Measurements from ENCODE around the gene ATP8A2.

The ATP8A2 gene

DNA sequence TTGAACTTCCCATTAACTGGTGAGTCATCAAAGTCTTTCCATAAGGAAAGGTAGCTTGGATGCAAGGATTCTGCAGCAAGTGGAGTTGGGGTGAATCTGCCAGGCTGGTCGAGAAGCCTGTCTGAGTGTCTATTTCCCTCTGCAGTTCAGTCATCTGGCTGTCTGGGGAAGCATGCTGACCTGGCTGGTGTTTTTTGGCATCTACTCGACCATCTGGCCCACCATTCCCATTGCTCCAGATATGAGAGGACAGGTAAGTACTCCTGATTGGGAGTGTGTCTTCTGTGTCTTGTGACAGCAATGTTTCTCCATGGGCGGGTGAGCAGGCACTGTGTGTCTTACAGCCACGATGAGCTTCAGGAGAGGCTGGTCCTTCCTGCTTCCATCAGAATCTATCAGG is 490.4 kb downstream of the ATP8A2 start:
- Histone ChIP-seq H3K36me3 (ENCODE audit: control insufficient read depth in 2 of 2, insufficient read depth in 2 of 2, low read length in 2 of 2) (no peaks in the 10 kb centered on the region), H3K27me3 (ENCODE audit: control insufficient read depth in 1 of 2, insufficient read depth in 2 of 2, low read length in 2 of 2) (peaks cover 0 to 5% of the 10 kb centered on the region in 2 donors), H3K4me1 (ENCODE audit: control insufficient read depth, insufficient read depth, low read length) (no peaks in the 10 kb centered on the region), H3K27ac (ENCODE audit: low read length) (no peak overlapping the region), H3K9me3 (ENCODE audit: control insufficient read depth in 2 of 2, low read length in 2 of 2) (no peaks in the 10 kb centered on the region), H3K9ac (ENCODE audit: low read length in 2 of 2) (no peak overlapping the region), H3K4me3 (ENCODE audit: low read length in 2 of 2) (no peak overlapping the region)

DNA sequence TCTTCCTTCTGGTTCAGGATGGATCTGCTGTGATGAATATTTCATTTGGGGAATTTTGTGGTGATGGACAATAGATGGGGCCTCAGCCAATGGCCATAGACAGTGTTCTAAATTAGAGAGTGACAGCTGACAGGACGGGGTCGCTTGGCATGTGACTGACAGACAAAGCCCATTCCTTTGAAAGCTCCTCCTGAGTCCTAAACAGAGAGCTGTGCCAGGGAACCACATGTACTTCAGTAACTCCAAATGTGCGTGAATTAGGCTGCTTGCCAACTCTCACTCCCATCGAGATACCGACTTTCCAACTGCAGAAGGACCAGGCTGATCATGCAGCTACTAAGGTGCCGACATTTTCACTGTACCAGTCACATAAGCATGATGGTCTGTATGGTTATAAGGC is 492.3 kb downstream of the ATP8A2 start:
- H3K4me1 ChIP-seq (ENCODE audit: control insufficient read depth, insufficient read depth, low read length): no peaks in the 10 kb centered on the region
- H3K27ac ChIP-seq (ENCODE audit: low read length): no peak overlapping the region
- H3K9me3 ChIP-seq (ENCODE audit: control insufficient read depth in 2 of 2, low read length in 2 of 2): no peaks in the 10 kb centered on the region
- H3K9ac ChIP-seq (ENCODE audit: low read length in 2 of 2): no peak overlapping the region
- peaks cover 0 to 5% of the 10 kb centered on the region in 2 donors for H3K27me3 ChIP-seq (ENCODE audit: control insufficient read depth in 1 of 2, insufficient read depth in 2 of 2, low read length in 2 of 2)
- H3K36me3 ChIP-seq (ENCODE audit: control insufficient read depth in 2 of 2, insufficient read depth in 2 of 2, low read length in 2 of 2): no peaks in the 10 kb centered on the region
- H3K4me3 ChIP-seq (ENCODE audit: low read length in 2 of 2): no peak overlapping the region

DNA sequence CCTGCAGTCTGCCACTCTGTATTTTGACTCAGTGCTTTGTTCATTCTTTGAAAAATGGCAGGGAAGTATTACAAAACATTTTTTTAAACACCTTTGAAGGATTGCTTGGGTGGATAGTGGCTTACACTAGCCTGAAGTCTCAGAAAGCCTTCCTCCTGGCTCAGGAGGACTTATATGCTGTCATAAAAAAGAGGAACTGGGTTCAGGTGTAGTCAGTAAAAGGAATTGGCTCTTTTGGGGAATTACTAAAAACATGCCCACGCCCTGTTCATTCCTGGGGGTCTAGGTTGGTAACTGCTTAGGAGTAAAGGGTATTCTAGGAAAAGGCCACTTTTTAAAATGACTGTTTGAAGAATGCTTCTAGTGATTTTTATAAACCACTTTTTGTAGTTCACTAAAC is 493.2 kb downstream of the ATP8A2 start:
- no peaks in the 10 kb centered on the region for H3K4me1 ChIP-seq (ENCODE audit: control insufficient read depth, insufficient read depth, low read length)
- H3K36me3 ChIP-seq (ENCODE audit: control insufficient read depth in 2 of 2, insufficient read depth in 2 of 2, low read length in 2 of 2): no peaks in the 10 kb centered on the region
- H3K27me3 ChIP-seq (ENCODE audit: control insufficient read depth in 1 of 2, insufficient read depth in 2 of 2, low read length in 2 of 2): peaks cover 0 to 5% of the 10 kb centered on the region in 2 donors
- no peak overlapping the region for H3K9ac ChIP-seq (ENCODE audit: low read length in 2 of 2)
- no peaks in the 10 kb centered on the region for H3K9me3 ChIP-seq (ENCODE audit: control insufficient read depth in 2 of 2, low read length in 2 of 2)
- no peak overlapping the region for H3K27ac ChIP-seq (ENCODE audit: low read length)
- H3K4me3 ChIP-seq (ENCODE audit: low read length in 2 of 2): no peak overlapping the region

DNA sequence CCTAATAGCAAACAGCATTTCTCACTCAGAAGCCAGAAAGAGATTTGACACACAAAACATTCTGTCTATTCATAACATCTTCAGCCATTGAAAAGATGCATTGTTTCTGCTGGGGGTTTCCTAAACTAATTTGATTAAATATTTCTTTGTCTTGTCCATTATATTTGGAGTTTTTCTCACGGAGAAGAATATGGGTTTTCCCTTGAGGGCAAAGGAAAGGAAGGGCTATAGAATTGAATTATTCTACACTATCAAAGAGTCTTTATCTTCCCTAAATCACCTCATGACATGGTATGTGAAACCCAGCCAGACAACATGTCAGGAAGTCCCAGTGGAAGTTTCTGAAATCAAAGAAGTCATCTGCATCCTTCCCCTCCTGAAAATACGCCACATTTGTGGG is 493.6 kb downstream of the ATP8A2 start:
- H3K4me1 ChIP-seq (ENCODE audit: control insufficient read depth, insufficient read depth, low read length): no peaks in the 10 kb centered on the region
- H3K4me3 ChIP-seq (ENCODE audit: low read length in 2 of 2): no peak overlapping the region
- no peaks in the 10 kb centered on the region for H3K9me3 ChIP-seq (ENCODE audit: control insufficient read depth in 2 of 2, low read length in 2 of 2)
- H3K36me3 ChIP-seq (ENCODE audit: control insufficient read depth in 2 of 2, insufficient read depth in 2 of 2, low read length in 2 of 2): no peaks in the 10 kb centered on the region
- peaks cover 0 to 5% of the 10 kb centered on the region in 2 donors for H3K27me3 ChIP-seq (ENCODE audit: control insufficient read depth in 1 of 2, insufficient read depth in 2 of 2, low read length in 2 of 2)
- no peak overlapping the region for H3K27ac ChIP-seq (ENCODE audit: low read length)
- no peak overlapping the region for H3K9ac ChIP-seq (ENCODE audit: low read length in 2 of 2)

DNA sequence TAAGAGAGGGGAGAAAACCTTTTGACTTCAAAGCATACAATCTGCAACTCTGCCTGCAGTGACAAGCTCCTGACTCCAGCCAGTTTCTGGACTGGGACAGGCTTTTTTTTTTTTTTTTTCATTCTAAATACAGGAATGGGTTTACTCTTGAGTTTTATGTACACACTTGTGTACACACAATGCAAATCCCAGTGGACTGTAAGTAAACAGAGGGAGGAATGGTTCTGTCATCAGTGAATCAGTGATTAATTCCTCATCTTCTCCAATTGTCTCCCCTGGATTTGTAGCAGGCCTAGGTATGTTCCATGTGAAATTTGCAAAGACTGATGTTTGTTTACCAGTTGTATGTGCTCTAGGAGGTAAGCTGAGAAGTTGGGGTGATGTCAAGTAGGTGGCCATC is 495.3 kb downstream of the ATP8A2 start:
- Histone ChIP-seq H3K9me3 (ENCODE audit: control insufficient read depth in 2 of 2, low read length in 2 of 2) (no peaks in the 10 kb centered on the region), H3K4me3 (ENCODE audit: low read length in 2 of 2) (no peak overlapping the region), H3K27me3 (ENCODE audit: control insufficient read depth in 1 of 2, insufficient read depth in 2 of 2, low read length in 2 of 2) (peaks cover 0 to 5% of the 10 kb centered on the region in 2 donors), H3K27ac (ENCODE audit: low read length) (no peak overlapping the region), H3K36me3 (ENCODE audit: control insufficient read depth in 2 of 2, insufficient read depth in 2 of 2, low read length in 2 of 2) (no peaks in the 10 kb centered on the region), H3K9ac (ENCODE audit: low read length in 2 of 2) (no peak overlapping the region), H3K4me1 (ENCODE audit: control insufficient read depth, insufficient read depth, low read length) (no peaks in the 10 kb centered on the region)

DNA sequence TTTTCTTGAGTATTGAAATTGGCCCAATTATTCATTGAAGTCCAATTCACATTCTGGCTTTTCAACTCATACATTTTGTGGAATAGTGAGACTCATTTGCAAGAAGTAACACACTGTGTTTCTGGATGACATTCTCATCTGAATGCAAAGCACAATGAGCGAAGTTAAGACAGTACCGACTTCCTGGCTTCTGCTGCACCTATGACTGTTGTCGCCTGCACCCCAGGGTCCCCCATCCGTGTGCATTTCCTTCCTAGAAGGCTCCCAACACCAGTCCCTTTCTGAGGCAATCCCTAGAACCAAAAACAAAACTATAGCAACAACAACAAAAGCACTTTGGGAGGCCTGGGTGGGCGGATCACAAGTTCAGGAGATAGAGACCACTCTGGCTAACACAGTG is 496.7 kb downstream of the ATP8A2 start:
- Histone ChIP-seq H3K36me3 (ENCODE audit: control insufficient read depth in 2 of 2, insufficient read depth in 2 of 2, low read length in 2 of 2) (no peaks in the 10 kb centered on the region), H3K9ac (ENCODE audit: low read length in 2 of 2) (no peak overlapping the region), H3K4me3 (ENCODE audit: low read length in 2 of 2) (no peak overlapping the region), H3K4me1 (ENCODE audit: control insufficient read depth, insufficient read depth, low read length) (no peaks in the 10 kb centered on the region), H3K27me3 (ENCODE audit: control insufficient read depth in 1 of 2, insufficient read depth in 2 of 2, low read length in 2 of 2) (peaks cover 0 to 5% of the 10 kb centered on the region in 2 donors), H3K27ac (ENCODE audit: low read length) (no peak overlapping the region), H3K9me3 (ENCODE audit: control insufficient read depth in 2 of 2, low read length in 2 of 2) (no peaks in the 10 kb centered on the region)

DNA sequence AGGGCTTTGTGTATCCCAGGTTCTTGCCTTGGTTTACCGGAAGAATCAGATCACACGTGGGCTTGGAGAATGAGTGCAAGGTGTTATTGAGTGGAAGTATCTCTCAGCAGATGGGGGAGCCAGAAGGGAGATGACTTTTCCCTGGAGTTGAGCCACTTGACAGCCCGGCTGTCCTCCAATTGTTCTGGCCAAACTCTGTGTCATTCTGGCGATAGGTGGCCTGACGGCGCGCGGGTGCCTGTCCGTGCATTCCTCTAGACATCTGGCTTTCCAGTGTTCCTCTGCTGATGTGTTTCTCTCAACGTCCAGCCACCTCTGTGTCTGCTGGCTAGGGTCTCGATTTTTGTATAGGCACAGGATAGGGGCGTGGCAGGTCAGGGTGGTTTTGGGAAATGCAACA is 498.2 kb downstream of the ATP8A2 start:
- Histone ChIP-seq H3K36me3 (ENCODE audit: control insufficient read depth in 2 of 2, insufficient read depth in 2 of 2, low read length in 2 of 2) (no peaks in the 10 kb centered on the region), H3K9ac (ENCODE audit: low read length in 2 of 2) (no peak overlapping the region), H3K4me3 (ENCODE audit: low read length in 2 of 2) (no peak overlapping the region), H3K9me3 (ENCODE audit: control insufficient read depth in 2 of 2, low read length in 2 of 2) (no peaks in the 10 kb centered on the region), H3K27ac (ENCODE audit: low read length) (no peak overlapping the region), H3K4me1 (ENCODE audit: control insufficient read depth, insufficient read depth, low read length) (no peaks in the 10 kb centered on the region), H3K27me3 (ENCODE audit: control insufficient read depth in 1 of 2, insufficient read depth in 2 of 2, low read length in 2 of 2) (peaks cover 0 to 2% of the 10 kb centered on the region in 2 donors)

DNA sequence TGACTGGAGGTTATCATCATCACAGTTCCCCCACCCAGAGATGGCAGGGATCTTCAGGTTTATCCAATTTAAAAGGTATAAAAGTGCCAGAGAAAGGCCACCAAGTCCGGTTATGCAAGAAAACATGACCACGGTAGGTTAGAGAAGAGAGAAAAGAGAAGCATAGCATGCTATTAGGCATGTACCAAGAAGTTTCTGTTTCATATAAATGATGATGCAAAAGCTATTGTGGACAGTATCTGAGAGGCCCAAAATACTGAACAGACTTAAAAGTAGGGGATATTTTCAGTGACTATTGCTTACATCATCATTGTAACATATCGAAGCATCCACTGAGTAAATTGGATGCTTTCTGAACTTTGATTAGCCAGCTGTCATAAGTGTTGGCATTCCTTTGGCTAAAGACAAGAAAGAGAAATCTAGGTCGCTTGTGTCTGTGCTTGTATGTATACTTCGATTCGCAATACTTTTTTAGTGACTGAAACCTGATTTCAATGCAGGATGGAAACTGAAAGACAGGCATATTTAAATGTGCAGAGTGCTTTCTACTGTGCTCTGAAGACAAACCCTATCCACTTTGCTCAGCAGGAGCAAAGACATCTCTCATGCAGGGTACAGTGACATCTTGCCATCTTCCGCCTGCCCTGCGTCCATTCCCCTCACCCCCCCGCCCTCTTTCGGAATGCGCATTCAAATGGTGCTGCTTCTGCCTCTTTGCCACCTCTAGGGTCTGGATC is 499.8 kb downstream of the ATP8A2 start:
- Histone ChIP-seq H3K4me3 (ENCODE audit: low read length in 2 of 2) (no peak overlapping the region), H3K27ac (ENCODE audit: low read length) (no peak overlapping the region), H3K4me1 (ENCODE audit: control insufficient read depth, insufficient read depth, low read length) (no peaks in the 10 kb centered on the region), H3K27me3 (ENCODE audit: control insufficient read depth in 1 of 2, insufficient read depth in 2 of 2, low read length in 2 of 2) (no peaks in the 10 kb centered on the region), H3K36me3 (ENCODE audit: control insufficient read depth in 2 of 2, insufficient read depth in 2 of 2, low read length in 2 of 2) (no peaks in the 10 kb centered on the region), H3K9me3 (ENCODE audit: control insufficient read depth in 2 of 2, low read length in 2 of 2) (no peaks in the 10 kb centered on the region), H3K9ac (ENCODE audit: low read length in 2 of 2) (no peak overlapping the region)

DNA sequence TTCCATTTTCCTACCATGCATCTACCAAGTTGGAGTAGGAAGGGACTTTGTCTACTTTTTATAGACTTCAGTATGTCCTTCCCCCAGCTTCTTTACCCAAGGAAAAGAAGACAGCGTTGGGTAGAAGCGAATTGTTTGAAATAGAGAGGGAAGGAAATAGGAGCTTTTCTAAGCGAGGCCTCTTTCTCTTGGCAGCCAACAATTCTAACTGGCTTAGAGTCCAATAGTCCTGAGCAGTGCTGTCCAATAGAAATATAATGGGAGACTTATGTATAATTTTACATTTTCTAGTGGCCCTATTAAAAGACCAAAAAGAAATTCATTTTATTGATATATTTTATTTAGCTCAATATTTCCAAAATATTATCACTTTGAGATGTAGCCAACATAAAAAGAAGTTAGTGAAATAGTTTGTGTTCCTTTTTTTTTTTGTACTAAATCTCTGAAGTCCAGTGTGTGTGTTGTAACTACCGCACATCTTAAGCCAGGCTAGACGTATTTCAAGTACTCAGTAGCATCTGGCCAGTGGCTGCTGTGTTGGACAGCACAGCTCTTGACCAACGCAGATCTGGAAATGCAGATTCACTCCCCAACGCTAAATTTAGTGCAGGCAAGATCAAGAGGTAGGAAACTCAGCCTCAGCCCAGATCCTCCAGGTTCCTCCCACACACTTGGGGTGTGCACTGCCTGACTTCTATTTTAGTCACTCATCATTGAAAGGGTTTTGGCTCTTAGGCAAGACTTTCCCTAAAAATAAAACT is 500.9 kb downstream of the ATP8A2 start:
- Histone ChIP-seq H3K27me3 (ENCODE audit: control insufficient read depth in 1 of 2, insufficient read depth in 2 of 2, low read length in 2 of 2) (no peaks in the 10 kb centered on the region), H3K9ac (ENCODE audit: low read length in 2 of 2) (no peak overlapping the region), H3K36me3 (ENCODE audit: control insufficient read depth in 2 of 2, insufficient read depth in 2 of 2, low read length in 2 of 2) (no peaks in the 10 kb centered on the region), H3K4me1 (ENCODE audit: control insufficient read depth, insufficient read depth, low read length) (no peaks in the 10 kb centered on the region), H3K27ac (ENCODE audit: low read length) (no peak overlapping the region), H3K9me3 (ENCODE audit: control insufficient read depth in 2 of 2, low read length in 2 of 2) (no peaks in the 10 kb centered on the region), H3K4me3 (ENCODE audit: low read length in 2 of 2) (no peak overlapping the region)

DNA sequence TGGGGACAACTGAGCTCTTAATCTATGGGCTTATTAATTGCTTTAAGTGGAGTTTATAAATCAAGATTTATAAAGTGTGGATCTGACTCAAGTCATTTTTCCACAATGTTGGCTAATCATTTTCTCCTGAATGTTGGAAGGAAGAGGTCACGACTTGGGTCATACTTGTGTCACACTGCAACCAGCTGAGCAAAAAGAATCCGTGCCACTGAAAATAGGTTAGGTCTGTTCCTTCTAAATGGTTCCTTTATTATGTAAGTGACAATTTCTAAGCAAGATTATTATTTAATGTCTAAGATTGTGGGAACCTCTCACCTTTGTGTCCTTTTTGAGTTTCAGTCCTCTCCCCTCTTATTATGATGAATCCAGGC is 501.5 kb downstream of the ATP8A2 start:
- Histone ChIP-seq H3K27me3 (ENCODE audit: control insufficient read depth in 1 of 2, insufficient read depth in 2 of 2, low read length in 2 of 2) (no peaks in the 10 kb centered on the region), H3K9ac (ENCODE audit: low read length in 2 of 2) (no peak overlapping the region), H3K4me3 (ENCODE audit: low read length in 2 of 2) (no peak overlapping the region), H3K27ac (ENCODE audit: low read length) (no peak overlapping the region), H3K36me3 (ENCODE audit: control insufficient read depth in 2 of 2, insufficient read depth in 2 of 2, low read length in 2 of 2) (no peaks in the 10 kb centered on the region), H3K4me1 (ENCODE audit: control insufficient read depth, insufficient read depth, low read length) (no peaks in the 10 kb centered on the region), H3K9me3 (ENCODE audit: control insufficient read depth in 2 of 2, low read length in 2 of 2) (no peaks in the 10 kb centered on the region)
